ENCODE measurements around the gene PPA1. TPM values are rescaled to one million over a fixed set of nuclear protein-coding genes. Genes with fewer than 3 reads are reported as not detected.
A peak's percentile ranks its signal among the peaks of the same experiment; 100 is the strongest.
"Not testable (repeated sequence)": the region's sequence is repeated elsewhere in the genome, so short reads cannot be mapped to it uniquely, and the experiment has no call there.

The PPA1 gene
- total RNA-seq, 1 donor from 2014 or later: 99.9 TPM

DNA sequence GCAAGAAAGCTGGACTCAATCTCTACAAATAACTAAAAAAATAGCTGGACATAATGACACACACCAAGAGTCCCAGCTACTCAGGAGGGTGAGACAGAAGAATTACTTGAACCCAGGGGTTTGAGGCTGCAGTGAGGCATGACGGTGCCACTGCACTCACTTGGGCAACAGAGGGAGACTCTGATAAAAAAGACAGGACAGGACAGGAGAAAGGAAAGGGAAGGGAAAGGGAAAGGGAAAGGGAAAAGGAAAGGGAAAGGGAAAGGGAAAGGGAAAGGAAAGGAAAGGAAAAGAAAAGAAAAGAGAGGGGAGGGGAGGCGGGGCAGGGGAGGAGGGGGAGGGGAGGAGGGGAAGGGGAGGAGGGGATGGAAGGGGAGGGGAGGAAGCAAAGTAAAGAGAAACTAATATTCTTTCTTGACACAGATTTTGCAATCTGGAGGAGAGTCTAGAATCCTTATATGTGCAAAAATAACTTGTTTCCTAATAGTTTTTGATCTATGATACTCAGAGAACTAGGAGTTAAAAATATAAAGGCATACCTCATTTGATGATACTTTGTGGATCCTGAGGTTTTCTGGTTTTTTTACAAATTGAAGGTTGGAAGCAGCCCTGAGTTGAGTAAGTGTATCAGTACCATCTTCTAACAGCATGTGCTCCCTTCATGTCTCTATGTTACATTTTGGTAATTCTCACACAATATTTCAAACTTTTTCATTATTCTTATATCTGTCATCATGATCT, 70.9 kb downstream of the PPA1 start:
- intact Hi-C loops (cut with micrococcal nuclease): no loop called here
- Histone ChIP-seq H3K36me3 (peaks cover 43% of the 10 kb centered on the region), H3K27me3 (ENCODE audit: low read depth) (no peaks in the 10 kb centered on the region), H3K4me1 (peaks cover 79% of the 10 kb centered on the region), H3K9me3 (replicated peaks) (no peaks in the 10 kb centered on the region), H3K4me3 (no peak overlapping the region), H3K27ac (replicated peaks) (no peak overlapping the region)
- no peak for DNase-seq
- no peak for TF ChIP-seq CTCF (IDR thresholded peaks at IDR 0.05; ENCODE audit: borderline replicate concordance)

GRCh38 chr10:70160798-70161197, 72.4 kb downstream of the PPA1 start:
- Histone ChIP-seq H3K9me3 (replicated peaks) (no peaks in the 10 kb centered on the region), H3K4me3 (no peak overlapping the region), H3K27ac (replicated peaks) (no peak overlapping the region), H3K36me3 (peaks cover 53% of the 10 kb centered on the region), H3K4me1 (peaks cover 64% of the 10 kb centered on the region), H3K27me3 (ENCODE audit: low read depth) (no peaks in the 10 kb centered on the region)
- no peak for DNase-seq
- intact Hi-C loops (cut with micrococcal nuclease): no loop called here
- TF ChIP-seq CTCF (IDR thresholded peaks at IDR 0.05; ENCODE audit: borderline replicate concordance): no peak

- H3K27me3 ChIP-seq (ENCODE audit: low read depth); DNase-seq; H3K4me3 ChIP-seq; H3K27ac ChIP-seq (replicated peaks); H3K9me3 ChIP-seq (replicated peaks); intact Hi-C loops (cut with micrococcal nuclease): not testable (repeated sequence)
- Histone ChIP-seq H3K36me3 (peaks cover 62% of the 10 kb centered on the region), H3K4me1 (peaks cover 54% of the 10 kb centered on the region)
Observed at GRCh38 chr10:70159366-70159765, 73.9 kb downstream of the PPA1 start.

GRCh38 chr10:70158113-70158512, 75.1 kb downstream of the PPA1 start:
- no peak for DNase-seq
- no peaks in the 10 kb centered on the region for H3K27me3 ChIP-seq (ENCODE audit: low read depth)
- no peak overlapping the region for H3K4me3 ChIP-seq
- H3K27ac ChIP-seq (replicated peaks): peak overlapping the region; percentile 4
- H3K4me1 ChIP-seq: peaks cover 41% of the 10 kb centered on the region
- TF ChIP-seq CTCF (IDR thresholded peaks at IDR 0.05; ENCODE audit: borderline replicate concordance): no peak
- H3K9me3 ChIP-seq (replicated peaks): no peaks in the 10 kb centered on the region
- peaks cover 75% of the 10 kb centered on the region for H3K36me3 ChIP-seq
- intact Hi-C loops (cut with micrococcal nuclease): no loop called here

DNA sequence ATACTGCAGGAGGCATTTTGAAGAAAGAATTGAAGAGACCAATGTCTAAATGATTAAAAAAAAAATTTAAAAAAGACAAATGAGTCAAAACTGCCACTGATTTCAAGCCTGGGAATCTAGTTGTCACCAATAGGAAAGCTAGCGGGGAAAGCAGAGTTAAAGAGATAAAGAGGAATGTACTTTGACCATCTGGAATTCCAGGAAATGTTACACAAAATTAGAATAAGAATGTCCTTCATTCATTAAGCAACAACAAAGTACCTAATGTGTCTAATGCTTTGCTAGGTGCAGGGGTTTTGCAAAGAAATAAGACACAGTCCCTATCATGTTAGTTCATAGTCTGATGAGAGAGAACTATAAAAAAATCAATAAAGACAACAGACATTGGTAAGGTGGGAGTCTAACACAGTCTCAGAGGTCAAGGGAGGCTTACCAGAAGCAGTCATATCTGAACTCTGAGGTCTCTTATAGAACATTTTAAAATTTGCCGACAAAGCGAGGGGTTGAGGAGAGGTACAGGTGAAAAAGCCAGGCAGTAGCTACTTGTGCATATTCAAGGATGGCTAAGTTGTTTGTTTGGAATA, 77.9 kb downstream of the PPA1 start:
- Histone ChIP-seq H3K27ac (replicated peaks) (no peak overlapping the region), H3K4me1 (peaks cover 16% of the 10 kb centered on the region), H3K4me3 (no peak overlapping the region), H3K36me3 (peaks cover 89% of the 10 kb centered on the region), H3K27me3 (ENCODE audit: low read depth) (no peaks in the 10 kb centered on the region), H3K9me3 (replicated peaks) (no peaks in the 10 kb centered on the region)
- intact Hi-C loops (cut with micrococcal nuclease): no loop called here
- no peak for TF ChIP-seq CTCF (IDR thresholded peaks at IDR 0.05; ENCODE audit: borderline replicate concordance)
- no peak for DNase-seq

Other genes with a start within 250 kb of the PPA1 start
- gene MACROH2A2, start 180.6 kb downstream of the PPA1 start, total RNA-seq: 17.9 TPM
- gene AIFM2, start 100.6 kb downstream of the PPA1 start, total RNA-seq: 16.8 TPM
- gene TYSND1, start 86.7 kb downstream of the PPA1 start, total RNA-seq: 6.4 TPM
- 84.6 TPM for gene SAR1A, start 62.9 kb downstream of the PPA1 start, total RNA-seq
- not detected for gene NPFFR1, start 50.6 kb upstream of the PPA1 start, total RNA-seq
- 75.4 TPM for gene LRRC20, start 149.2 kb upstream of the PPA1 start, total RNA-seq
- gene EIF4EBP2, start 170.7 kb upstream of the PPA1 start, total RNA-seq: 75.1 TPM
- gene NODAL, start 208.3 kb upstream of the PPA1 start, total RNA-seq: 0.16 TPM
- 5.1 TPM for gene PALD1, start 245.3 kb upstream of the PPA1 start, total RNA-seq